Keratinocyte (primary cell): ENCODE data around the gene RBBP8. TPM values are rescaled to one million over a fixed set of nuclear protein-coding genes. Genes with fewer than 3 reads are reported as not detected.

Source experiments
- DNase-seq: peaks from one replicate; pipeline ENCODE4 v3.0.0-alpha.2; 2011; ENCODE audit warnings: low read depth, missing footprints, low spot score
- FAIRE-seq: peaks from 2 replicates; lab custom pipeline; 2011; peaks lifted over from hg19 to GRCh38; lab: Jason Lieb, UNC
- H2AFZ ChIP-seq: 2 replicates; pipeline ENCODE4 v1.6.0; 2012; ENCODE audit warnings: low read length, control low read depth, inconsistent platforms; ENCODE audit not compliant: control insufficient read depth
- H3K27ac ChIP-seq: 2 replicates; pipeline ENCODE4 v1.5.1; 2011; ENCODE audit warnings: low read length; ENCODE audit not compliant: control insufficient read depth, insufficient read depth
- H3K27me3 ChIP-seq: 3 replicates; pipeline ENCODE4 v1.6.0; 2011; ENCODE audit warnings: low read length; ENCODE audit not compliant: control insufficient read depth, insufficient read depth; ENCODE audit errors: extremely low read depth
- H3K36me3 ChIP-seq, 2 experiments: 2 replicates in 1 of 2; 3 replicates in 1 of 2; pipeline ENCODE4 v1.5.1; 2011; ENCODE audit warnings: low read length in 2 of 2, mild to moderate bottlenecking in 1 of 2; ENCODE audit not compliant: control insufficient read depth in 2 of 2, insufficient read depth in 2 of 2; ENCODE audit errors: extremely low read depth in 1 of 2
- H3K4me1 ChIP-seq: 3 replicates; pipeline ENCODE4 v1.5.1; 2011; ENCODE audit warnings: low read length; ENCODE audit not compliant: control insufficient read depth, insufficient read depth; ENCODE audit errors: extremely low read depth
- H3K4me2 ChIP-seq: 3 replicates; pipeline ENCODE4 v1.6.0; 2011; ENCODE audit warnings: low read depth, low read length; ENCODE audit not compliant: control insufficient read depth, insufficient read depth; ENCODE audit errors: extremely low read depth
- H3K4me3 ChIP-seq, 3 experiments: fragments of 200-600 bp in 1 of 3; sonication (generic) in 1 of 3; 2 replicates in 2 of 3; 3 replicates in 1 of 3; pipeline ENCODE4 v1.5.1; 2011 to 2016; ENCODE audit warnings: low read length in 3 of 3, mild to moderate bottlenecking in 3 of 3, control low read depth in 2 of 3, inconsistent platforms in 1 of 3, low read depth in 1 of 3, mixed read lengths in 1 of 3, mixed run types in 1 of 3, moderate library complexity in 1 of 3; ENCODE audit not compliant: control insufficient read depth in 2 of 3, insufficient read depth in 2 of 3; ENCODE audit errors: extremely low read depth in 1 of 3
- H3K79me2 ChIP-seq: 2 replicates; pipeline ENCODE4 v1.6.0; 2012; ENCODE audit warnings: low read length; ENCODE audit not compliant: control insufficient read depth, insufficient read depth
- H3K9ac ChIP-seq: 3 replicates; pipeline ENCODE4 v1.6.0; 2011; ENCODE audit warnings: low read length; ENCODE audit not compliant: control insufficient read depth, insufficient read depth; ENCODE audit errors: extremely low read depth
- H3K9me1 ChIP-seq: 3 replicates; pipeline ENCODE4 v1.6.0; 2011; ENCODE audit warnings: low read length; ENCODE audit not compliant: control insufficient read depth, insufficient read depth; ENCODE audit errors: extremely low read depth
- H3K9me3 ChIP-seq: 2 replicates; pipeline ENCODE4 v1.5.1; 2012; ENCODE audit warnings: low read depth, low read length; ENCODE audit not compliant: control insufficient read depth
- H4K20me1 ChIP-seq: 3 replicates; pipeline ENCODE4 v1.6.0; 2011; ENCODE audit warnings: low read length; ENCODE audit not compliant: control insufficient read depth, insufficient read depth; ENCODE audit errors: extremely low read depth
- EZH2 ChIP-seq: IDR thresholded peaks from one replicate; pipeline ENCODE4 v1.6.1; 2012; ENCODE audit warnings: inconsistent platforms, mild to moderate bottlenecking, low read length, moderate library complexity
- dilution Hi-C: fragments of 300-500 bp; cut with MboI; formaldehyde crosslinking; loops from one replicate; pipeline ENCODE4 v1.7.0; 2020; ENCODE audit warnings: low sequenced_read_pairs; ENCODE audit not compliant: extremely low pct_ligation_motif_present
- polyA plus RNA-seq, 5 experiments: library from polyadenylated mRNA; depleted of rRNA in 3 of 5; stranded (reverse) in 3 of 5; stranded (forward) in 1 of 5; unstranded in 1 of 5; fragments of >200 nt; gene quantifications; 1 replicate in 1 of 5; 2 replicates in 3 of 5; 3 replicates in 1 of 5; pipeline versions ENCODE4 v1.2.1 to v1.2.3, GENCODE V29; 2011 to 2012; ENCODE audit warnings: missing spikeins in 2 of 5, low read depth in 1 of 5, low replicate concordance in 1 of 5
- TF ChIP-seq, protein P1 (sequence below), 3 experiments: IDR thresholded peaks in 1 of 3; conservative IDR thresholded peaks in 1 of 3; optimal IDR thresholded peaks in 1 of 3; 2 replicates in 2 of 3; 3 replicates in 1 of 3; pipeline versions ENCODE3 to v1.5.1; 2011; ENCODE audit warnings: low read length in 3 of 3, mild to moderate bottlenecking in 3 of 3, moderate library complexity in 2 of 3, control low read depth in 1 of 3, inconsistent platforms in 1 of 3; ENCODE audit not compliant: insufficient read depth in 2 of 3; ENCODE audit errors: extremely low read depth in 1 of 3

Gene RBBP8
- polyA plus RNA-seq, 1 donor (not counting 4 experiments of a cell fraction or from before 2014, with no cell fraction given): 169 TPM

DNA sequence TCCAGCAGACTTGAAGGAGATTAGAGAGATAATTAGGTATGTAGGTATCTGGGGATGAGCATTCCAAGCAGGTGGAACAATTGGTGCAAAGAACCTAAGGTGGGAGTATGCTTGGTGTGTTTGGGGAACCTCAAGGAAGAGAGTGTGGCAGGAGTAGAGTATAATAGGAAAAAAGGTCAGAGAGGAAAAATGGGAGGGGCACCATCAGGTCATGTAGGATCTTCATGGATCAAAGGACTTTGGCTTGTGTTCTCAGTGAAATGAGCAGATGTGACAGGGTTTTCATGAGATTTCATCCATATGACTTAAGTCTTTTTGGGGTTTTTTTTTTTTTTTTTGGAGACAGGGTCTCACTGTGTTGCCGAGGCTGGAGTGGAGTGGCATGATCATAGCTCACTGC, 47.3 kb downstream of the RBBP8 start:
- Histone ChIP-seq H3K9me1 (no peaks in the 10 kb centered on the region), H3K4me3 (no peak overlapping the region), H3K36me3 (peaks cover 15 to 25% of the 10 kb centered on the region in 2 experiments), H4K20me1 (no peaks in the 10 kb centered on the region), H3K9ac (no peak overlapping the region), H3K9me3 (no peaks in the 10 kb centered on the region), H3K27me3 (no peaks in the 10 kb centered on the region), H3K27ac (no peak overlapping the region), H3K4me2 (no peak overlapping the region), H3K79me2 (peaks cover 9% of the 10 kb centered on the region), H3K4me1 (peaks cover 27% of the 10 kb centered on the region), H2AFZ (no peak overlapping the region)
- dilution Hi-C loops: no loop called here
- TF ChIP-seq, protein P1, sequence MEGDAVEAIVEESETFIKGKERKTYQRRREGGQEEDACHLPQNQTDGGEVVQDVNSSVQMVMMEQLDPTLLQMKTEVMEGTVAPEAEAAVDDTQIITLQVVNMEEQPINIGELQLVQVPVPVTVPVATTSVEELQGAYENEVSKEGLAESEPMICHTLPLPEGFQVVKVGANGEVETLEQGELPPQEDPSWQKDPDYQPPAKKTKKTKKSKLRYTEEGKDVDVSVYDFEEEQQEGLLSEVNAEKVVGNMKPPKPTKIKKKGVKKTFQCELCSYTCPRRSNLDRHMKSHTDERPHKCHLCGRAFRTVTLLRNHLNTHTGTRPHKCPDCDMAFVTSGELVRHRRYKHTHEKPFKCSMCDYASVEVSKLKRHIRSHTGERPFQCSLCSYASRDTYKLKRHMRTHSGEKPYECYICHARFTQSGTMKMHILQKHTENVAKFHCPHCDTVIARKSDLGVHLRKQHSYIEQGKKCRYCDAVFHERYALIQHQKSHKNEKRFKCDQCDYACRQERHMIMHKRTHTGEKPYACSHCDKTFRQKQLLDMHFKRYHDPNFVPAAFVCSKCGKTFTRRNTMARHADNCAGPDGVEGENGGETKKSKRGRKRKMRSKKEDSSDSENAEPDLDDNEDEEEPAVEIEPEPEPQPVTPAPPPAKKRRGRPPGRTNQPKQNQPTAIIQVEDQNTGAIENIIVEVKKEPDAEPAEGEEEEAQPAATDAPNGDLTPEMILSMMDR (optimal IDR thresholded peaks at IDR 0.05 in 1 of 3, IDR thresholded peaks at IDR 0.05 in 1 of 3, conservative IDR thresholded peaks at IDR 0.05 in 1 of 3; ENCODE audit: extremely low read depth in 1 of 3, insufficient read depth in 2 of 3, low read length in 3 of 3): no peak
- TF ChIP-seq EZH2: no peak
- FAIRE-seq (no peak), DNase-seq (no peak)

DNA sequence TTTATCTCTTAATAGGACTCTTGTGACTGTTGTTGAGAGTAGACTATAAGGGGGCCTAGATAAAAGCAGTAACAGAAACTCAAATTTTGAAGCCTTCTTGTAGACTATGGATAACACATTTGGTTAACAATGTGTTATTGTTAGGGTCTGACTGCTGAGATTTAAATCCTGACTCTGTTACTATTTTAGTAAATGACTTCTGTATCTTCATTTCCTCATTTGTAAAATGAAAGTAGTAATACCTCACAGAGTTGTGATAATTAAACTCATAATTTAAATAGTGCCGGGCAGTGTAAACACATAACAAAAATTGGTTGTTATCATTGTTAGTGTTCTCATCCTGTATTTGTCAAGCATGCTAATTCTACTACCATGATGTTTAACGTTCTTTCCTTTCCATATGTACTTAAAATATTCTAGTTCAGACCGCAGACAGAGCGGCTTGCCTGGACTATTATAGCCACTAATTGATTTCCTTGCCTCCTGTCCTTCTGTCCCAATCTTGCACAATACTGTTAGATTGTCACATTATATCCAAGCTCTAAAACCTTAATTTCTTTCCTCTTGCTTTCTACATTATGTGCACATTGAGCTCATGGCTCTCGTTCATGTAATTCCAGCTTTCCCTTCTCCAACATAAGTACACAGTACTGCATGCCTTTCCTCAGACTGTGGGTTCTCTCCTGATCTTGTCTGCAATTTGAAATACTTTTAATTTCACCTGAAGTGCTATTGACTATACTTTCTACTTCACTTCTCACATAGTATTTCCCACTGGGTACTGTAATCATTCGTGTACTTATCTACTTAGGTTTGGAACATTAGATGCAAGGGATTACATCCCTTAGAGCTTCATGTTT, 48.4 kb downstream of the RBBP8 start:
- Histone ChIP-seq H3K27me3 (no peaks in the 10 kb centered on the region), H2AFZ (no peak overlapping the region), H3K36me3 (peaks cover 18 to 29% of the 10 kb centered on the region in 2 experiments), H3K4me3 (no peak overlapping the region), H3K9me3 (no peaks in the 10 kb centered on the region), H3K4me2 (no peak overlapping the region), H3K9me1 (no peaks in the 10 kb centered on the region), H3K27ac (no peak overlapping the region), H3K9ac (no peak overlapping the region), H4K20me1 (no peaks in the 10 kb centered on the region), H3K79me2 (peaks cover 9% of the 10 kb centered on the region), H3K4me1 (peaks cover 27% of the 10 kb centered on the region)
- DNase-seq (no peak), FAIRE-seq (no peak)
- dilution Hi-C loops: no loop called here
- TF ChIP-seq EZH2: no peak
- TF ChIP-seq, protein P1 (optimal IDR thresholded peaks at IDR 0.05 in 1 of 3, IDR thresholded peaks at IDR 0.05 in 1 of 3, conservative IDR thresholded peaks at IDR 0.05 in 1 of 3; ENCODE audit: extremely low read depth in 1 of 3, insufficient read depth in 2 of 3, low read length in 3 of 3): no peak
